H1 (cell line): ENCODE results near the gene HHIPL2.
"Not testable (repeated sequence)": the region's sequence is repeated elsewhere in the genome, so short reads cannot be mapped to it uniquely, and the experiment has no call there.

Experiments used
- ATF2 ChIP-seq: IDR thresholded peaks from 2 replicates; pipeline ENCODE4 v1.6.1; 2012; ENCODE audit warnings: low read length, inconsistent platforms
- CHD2 ChIP-seq: IDR thresholded peaks from 2 replicates; pipeline ENCODE4 v1.6.1; 2012; ENCODE audit warnings: low read length, improper control_type of control experiment
- CREB1 ChIP-seq: IDR thresholded peaks from 2 replicates; pipeline ENCODE4 v1.6.1; 2012; ENCODE audit warnings: inconsistent platforms
- CTCF ChIP-seq, 3 experiments: IDR thresholded peaks; 1 replicate in 2 of 3; 2 replicates in 1 of 3; pipeline versions ENCODE4 v1.5.1 to v1.6.1; 2011; ENCODE audit warnings: low read length in 3 of 3, mild to moderate bottlenecking in 3 of 3, inconsistent platforms in 2 of 3, low read depth in 1 of 3, moderate library complexity in 1 of 3; ENCODE audit not compliant: insufficient read depth in 1 of 3; ENCODE audit errors: control extremely low read depth in 1 of 3
- GABPA ChIP-seq: IDR thresholded peaks from 2 replicates; pipeline ENCODE4 v1.6.1; 2011; ENCODE audit warnings: mild to moderate bottlenecking, low read length, moderate library complexity, borderline replicate concordance; ENCODE audit not compliant: insufficient read depth
- HDAC6 ChIP-seq: IDR thresholded peaks from one replicate; pipeline ENCODE4 v1.7.1; 2012; ENCODE audit warnings: low read depth, mild to moderate bottlenecking, inconsistent platforms, low read length, moderate library complexity
- JUND ChIP-seq: IDR thresholded peaks from 2 replicates; pipeline ENCODE4 v1.6.1; 2011; ENCODE audit warnings: mild to moderate bottlenecking, improper control_type of control experiment, low read length
- KDM1A ChIP-seq: fragments of 200-600, 300-600 bp; sonication (generic); IDR thresholded peaks from 2 replicates; pipeline ENCODE4 v1.7.1; 2016; ENCODE audit warnings: mild to moderate bottlenecking, low read length, borderline replicate concordance
- POLR2A ChIP-seq, 2 experiments: IDR thresholded peaks; 1 replicate in 1 of 2; 2 replicates in 1 of 2; pipeline ENCODE4 v1.6.1; 2011; ENCODE audit warnings: low read depth in 2 of 2, low read length in 2 of 2, mild to moderate bottlenecking in 2 of 2; ENCODE audit errors: control extremely low read depth in 1 of 2
- POLR2AphosphoS5 ChIP-seq: IDR thresholded peaks from 2 replicates; pipeline ENCODE4 v1.6.1; 2011; ENCODE audit warnings: low read depth, low read length
- RFX5 ChIP-seq: IDR thresholded peaks from 2 replicates; pipeline ENCODE4 v1.6.1; 2011; ENCODE audit warnings: low read depth, low read length, improper control_type of control experiment, borderline replicate concordance
- SIX5 ChIP-seq: IDR thresholded peaks from 2 replicates; pipeline ENCODE4 v1.6.1; 2011; ENCODE audit warnings: mild to moderate bottlenecking, low read depth, low read length
- SP2 ChIP-seq: IDR thresholded peaks from 2 replicates; pipeline ENCODE4 v1.6.1; 2012; ENCODE audit warnings: mild to moderate bottlenecking, low read length, inconsistent platforms

GRCh38 chr1:222489496-222489895 is 58.4 kb downstream of the HHIPL2 start:
- TF ChIP-seq CTCF (IDR thresholded peaks at IDR 0.05; ENCODE audit: control extremely low read depth in 1 of 3, insufficient read depth in 1 of 3, low read depth in 1 of 3, low read length in 3 of 3); CREB1; SP2; POLR2AphosphoS5; HDAC6; CHD2; SIX5; POLR2A (IDR thresholded peaks at IDR 0.05; ENCODE audit: control extremely low read depth in 1 of 2, low read depth in 2 of 2, low read length in 2 of 2); GABPA; ATF2; JUND; KDM1A; RFX5: not testable (repeated sequence)
